T-helper 22 cell (primary cell): ENCODE data around the gene ZNF79.

Experiments used
- DNase-seq: peaks from one replicate; pipeline ENCODE4 v3.0.0-alpha.2; 2020; ENCODE audit warnings: low read depth

The ZNF79 gene

DNA sequence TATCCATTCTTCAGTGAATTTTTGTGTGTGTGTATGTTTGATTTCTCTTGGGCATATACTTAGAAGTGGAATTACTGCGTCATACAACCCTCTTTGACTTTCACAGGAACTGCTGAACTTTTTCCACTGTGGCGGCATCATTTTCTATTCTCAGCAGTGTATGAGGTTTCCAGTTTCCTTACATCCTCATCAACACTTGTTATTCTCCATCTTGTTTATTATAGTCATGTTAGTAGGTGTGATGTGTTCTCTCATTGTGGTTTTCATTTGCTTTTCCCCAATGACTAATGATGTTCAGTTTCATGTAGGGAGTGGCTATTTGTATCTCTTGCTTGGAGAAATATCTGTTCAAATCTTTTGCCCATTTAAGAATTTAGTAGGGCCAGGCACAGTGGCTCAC, 2.6 kb downstream of the ZNF79 start:
- DNase-seq: no peak

DNA sequence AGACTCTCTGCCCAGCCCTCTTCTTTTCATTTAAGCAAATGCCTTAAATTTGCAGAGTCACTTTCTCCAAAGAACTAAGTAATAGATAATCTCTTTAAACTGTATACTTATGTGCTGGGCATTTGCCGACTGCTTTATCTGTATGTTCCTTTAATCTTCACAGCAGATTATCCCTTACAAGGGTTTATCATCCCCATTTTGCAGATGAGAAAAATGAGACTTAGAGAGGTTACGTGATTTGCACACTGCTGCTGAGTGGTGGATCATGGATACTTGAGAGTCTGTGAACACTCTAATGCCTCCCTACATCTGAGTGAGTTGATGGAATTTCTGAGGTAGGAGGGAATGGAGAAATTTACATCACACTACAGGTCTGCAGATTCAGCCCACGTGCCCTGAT, 4.2 kb downstream of the ZNF79 start:
- DNase-seq: no peak

DNA sequence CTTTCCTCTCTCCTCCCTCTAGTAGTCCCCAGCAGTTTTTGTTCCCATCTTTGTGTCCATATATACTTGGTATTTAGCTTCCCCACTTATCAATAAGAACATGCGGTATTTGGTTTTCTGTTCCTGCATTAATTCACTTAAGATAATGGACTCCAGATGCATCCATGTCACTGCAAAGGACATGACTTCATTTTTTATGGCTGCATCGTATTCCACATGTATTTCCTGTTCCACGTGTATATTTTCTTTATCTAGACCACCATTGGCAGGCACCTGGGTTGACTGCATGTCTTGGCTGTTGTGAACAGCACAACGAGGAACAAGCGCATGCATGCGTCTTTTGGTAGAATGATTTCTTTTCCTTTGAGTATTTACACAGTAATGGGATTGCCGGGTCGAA, 6.2 kb downstream of the ZNF79 start:
- DNase-seq: no peak

DNA sequence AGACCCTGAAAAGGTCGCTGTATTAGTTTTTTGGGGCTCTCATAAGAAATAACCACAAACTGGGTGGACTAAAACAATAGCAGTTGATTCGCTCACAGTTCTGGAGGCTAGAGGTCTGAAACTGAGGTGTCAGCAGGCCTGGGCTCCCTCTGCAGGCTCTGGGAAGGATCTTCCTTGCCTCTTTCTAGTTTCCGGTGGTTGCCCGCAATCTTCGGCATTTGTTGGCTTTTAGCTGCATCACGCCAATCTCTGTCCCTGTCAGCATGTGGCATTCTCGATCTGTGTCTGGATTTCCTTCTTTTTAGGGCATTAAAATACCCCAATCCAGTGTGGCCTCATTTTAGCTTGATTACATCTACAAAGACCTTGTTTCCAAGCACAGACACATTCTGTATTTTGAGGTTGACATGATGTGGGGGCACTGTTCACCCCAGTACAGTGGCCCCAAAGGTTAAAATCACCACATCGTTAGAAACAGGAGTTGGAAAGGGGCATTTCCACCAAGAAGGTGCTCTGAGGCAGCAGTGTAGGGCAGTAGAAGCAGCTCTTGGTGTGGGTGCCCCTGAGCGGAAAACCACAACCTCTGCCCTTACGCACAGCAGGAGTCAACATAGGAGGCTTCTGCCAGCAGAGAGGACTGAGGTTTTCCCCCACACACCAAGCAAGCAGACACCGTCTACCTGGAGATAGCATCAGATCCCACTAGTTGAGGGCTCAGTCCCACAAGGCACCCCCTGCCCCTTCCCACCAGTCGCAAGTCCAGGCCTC, 13.5 kb downstream of the ZNF79 start:
- DNase-seq: peak; percentile 34

DNA sequence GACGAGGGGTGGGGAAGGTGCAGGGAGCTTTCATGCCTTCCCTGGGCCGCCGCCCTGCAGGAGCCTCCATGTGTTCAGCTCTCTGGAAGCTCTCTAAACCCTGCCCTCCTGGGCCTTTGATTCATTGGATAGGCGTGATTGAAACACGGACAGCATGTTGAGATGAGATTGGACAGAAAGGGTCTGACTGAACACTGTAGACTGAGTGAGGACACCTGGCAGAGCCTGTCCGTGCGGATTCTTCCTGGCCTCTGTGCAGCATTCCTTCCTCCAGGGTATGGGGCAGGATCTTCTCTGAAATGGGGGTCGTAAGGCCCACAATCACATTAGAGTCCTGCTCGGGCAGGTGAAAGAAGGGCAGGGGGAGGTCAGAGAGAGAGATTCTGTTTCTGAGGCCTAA, 14.2 kb downstream of the ZNF79 start:
- DNase-seq: no peak

DNA sequence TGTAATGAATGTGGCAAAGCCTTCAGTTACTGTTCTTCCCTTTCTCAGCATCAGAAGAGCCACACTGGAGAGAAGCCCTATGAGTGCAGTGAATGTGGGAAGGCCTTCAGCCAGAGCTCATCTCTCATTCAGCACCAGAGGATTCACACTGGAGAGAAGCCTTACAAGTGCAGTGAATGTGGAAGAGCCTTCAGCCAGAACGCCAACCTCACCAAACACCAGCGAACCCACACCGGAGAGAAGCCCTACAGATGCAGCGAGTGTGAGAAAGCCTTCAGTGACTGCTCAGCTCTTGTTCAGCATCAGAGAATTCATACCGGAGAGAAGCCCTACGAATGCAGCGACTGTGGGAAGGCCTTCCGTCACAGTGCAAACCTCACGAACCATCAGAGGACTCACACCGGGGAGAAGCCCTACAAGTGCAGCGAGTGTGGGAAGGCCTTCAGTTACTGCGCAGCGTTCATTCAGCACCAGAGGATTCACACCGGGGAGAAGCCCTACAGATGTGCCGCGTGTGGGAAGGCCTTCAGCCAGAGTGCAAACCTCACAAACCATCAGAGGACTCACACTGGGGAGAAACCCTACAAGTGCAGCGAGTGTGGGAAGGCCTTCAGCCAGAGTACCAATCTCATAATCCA, 20.2 kb downstream of the ZNF79 start:
- DNase-seq: no peak

DNA sequence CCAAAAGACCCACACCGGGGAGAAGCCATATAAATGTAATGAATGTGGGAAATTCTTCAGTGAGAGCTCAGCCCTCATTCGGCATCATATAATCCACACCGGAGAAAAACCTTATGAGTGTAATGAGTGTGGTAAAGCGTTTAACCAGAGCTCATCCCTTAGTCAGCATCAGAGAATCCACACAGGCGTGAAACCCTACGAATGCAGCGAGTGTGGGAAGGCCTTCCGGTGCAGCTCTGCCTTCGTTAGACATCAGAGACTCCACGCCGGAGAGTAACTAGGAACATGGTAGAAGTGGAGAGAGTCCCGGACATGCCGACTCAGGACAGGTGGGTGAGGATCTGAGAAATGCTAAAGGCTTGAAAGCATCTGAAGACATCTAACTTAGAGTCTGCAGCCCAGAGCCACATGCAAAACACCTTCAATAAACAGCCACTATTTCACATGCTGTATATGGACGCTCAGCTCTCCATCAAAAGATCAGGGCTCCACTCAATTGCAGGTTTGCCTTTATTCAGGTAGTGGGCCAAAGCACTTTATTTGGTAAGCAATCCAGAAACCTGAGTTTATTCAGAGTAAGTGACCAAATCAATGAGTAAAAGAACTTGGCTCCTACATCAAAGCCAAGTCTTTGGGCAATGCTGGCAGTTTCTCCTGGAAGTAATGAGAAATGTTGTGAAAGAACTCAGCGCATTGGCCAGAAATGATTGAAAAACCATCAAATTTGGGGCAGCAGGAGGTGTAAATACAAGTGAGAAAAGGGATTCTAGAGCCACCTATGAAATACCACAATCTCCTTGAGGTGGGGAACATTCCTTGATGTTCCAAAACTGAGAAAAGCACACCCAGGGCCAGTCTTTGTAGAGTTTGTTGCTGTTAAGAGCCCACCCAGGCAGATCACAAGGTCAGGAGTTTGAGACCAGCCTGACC, 21.0 kb downstream of the ZNF79 start:
- no peak for DNase-seq

DNA sequence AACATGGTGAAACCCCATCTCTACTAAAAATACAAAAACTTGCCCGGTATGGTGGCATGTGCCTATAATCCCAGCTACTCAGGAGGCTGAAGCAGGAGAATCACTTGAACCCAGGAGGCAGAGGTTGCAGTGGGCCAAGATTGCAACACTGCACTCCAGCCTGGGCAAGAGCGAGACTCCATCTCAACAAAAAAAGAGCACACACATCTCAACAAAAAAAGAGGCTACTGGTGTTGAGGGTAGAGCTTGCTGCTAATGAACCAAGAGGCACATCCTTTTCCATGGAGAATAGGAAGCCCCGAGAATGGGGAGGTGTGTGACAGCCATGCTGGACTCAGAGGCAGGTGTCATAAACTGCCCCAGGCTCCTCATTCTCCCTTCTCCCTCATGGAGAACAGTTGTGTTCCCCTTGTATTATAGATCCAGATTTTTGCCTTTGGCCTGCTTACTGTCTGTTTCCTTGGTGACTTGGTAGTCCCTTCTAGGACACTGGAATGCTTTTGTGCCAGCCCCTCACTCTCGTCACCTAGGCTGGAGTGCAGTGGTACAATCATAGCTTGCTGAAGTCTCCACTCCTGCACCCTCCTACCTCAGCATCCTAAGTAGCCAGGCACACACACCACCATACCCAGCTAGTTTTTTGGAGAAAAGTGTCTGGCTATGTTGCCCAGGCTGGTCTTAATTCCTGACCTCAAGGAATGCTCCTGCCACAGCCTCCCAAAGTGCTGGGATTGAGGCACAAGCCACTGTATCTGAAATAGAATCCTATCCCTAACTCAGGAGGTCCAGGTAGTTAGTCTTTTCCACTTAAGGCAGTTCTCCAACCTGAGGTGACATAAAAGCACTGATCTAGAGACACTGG, 21.9 kb downstream of the ZNF79 start:
- no peak for DNase-seq

DNA sequence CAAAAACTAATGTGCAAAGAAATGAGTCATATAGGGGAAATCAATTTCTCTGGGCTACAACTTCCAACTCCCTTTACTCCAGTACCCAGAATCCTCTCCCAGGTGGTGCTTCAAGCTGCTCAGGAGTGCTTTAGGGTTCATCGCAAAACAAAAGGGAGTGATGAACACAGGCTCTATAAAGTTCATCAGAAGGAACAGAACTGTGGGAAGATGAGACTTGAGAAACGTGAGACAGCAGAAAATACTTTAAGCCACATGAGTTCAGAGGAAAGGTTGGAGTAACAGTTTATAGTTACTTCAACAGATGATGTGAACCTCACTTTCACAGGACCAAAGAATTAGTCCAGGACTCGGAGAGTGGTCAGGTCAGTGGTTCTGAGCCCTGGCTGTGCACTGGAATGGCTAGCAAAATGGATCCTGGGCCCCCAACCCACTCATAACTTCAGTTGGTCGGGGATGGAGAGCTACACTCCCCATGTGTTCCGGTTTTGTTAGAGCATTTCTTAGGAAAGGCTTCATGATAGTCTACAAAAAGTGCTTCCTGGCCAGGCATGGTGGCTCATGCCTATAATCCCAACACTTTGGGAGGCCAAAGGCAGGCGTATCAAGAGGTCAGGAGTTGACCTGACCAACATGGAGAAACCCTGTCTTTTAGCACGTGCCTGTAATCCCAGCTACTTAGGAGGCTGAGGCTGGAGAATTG, 22.7 kb downstream of the ZNF79 start:
- DNase-seq: no peak

DNA sequence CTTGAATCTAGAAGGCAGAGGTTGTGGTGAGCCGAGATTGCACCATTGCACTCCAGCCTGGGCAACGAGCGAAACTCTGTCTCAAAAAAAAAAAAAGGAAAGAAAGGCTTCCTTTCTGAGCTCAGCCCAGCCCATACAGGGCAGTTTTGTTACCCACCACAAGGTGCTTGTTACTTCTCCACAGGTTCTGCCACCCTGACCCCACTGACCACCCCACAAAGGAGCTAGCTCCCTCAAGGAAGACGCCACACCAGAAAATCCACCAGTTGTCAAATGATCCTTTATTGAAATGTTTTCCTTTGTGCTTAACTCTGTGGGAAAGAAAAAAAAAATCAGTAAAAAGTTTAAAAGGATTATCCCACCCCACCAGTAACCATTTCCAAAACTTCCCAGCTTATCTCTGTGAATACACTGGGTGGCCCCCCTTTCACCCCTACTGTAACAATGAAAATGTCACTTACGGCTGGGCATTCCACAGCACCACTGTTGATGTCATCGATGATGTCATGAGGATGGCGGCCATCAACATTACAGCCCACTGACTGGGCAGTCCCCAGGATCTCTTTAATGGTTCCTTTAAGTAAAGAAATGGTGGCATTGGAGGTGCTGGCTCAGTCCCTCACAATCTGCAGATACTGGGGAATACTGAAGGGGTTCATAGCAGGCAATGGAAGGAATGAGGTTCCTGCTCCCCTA, 23.4 kb downstream of the ZNF79 start:
- DNase-seq: no peak

DNA sequence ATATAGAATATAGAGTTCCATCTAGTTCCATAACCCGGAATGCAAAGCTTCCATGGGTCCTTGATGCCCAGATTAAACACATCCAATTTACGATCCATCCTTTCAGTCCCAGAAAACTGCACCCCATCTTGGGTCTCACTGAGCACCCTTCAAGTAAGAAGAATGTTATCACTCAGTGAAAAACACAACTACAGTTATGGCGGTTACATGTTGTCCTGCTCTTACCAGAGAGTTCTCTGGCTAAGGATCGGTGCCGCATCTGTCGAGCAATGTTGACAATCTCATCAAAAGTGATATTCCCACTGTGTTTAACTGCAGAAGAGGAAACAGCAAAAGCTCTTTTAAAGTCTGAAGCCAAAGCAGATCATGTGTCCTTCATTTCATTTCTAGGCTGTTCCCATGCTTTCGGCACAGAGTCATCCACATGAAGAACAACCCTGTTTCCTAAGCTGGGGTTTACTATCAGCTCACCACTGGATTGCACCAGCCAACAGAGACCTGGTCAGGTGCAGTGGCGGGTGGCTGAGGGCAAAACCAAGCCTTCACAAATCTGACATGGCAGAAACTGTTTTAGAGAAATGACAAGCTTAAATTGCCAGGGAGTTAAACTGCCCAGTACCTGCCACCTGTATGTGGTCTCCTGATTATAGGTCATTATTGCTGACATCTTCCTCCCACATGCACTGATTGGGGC, 24.1 kb downstream of the ZNF79 start:
- DNase-seq: no peak

DNA sequence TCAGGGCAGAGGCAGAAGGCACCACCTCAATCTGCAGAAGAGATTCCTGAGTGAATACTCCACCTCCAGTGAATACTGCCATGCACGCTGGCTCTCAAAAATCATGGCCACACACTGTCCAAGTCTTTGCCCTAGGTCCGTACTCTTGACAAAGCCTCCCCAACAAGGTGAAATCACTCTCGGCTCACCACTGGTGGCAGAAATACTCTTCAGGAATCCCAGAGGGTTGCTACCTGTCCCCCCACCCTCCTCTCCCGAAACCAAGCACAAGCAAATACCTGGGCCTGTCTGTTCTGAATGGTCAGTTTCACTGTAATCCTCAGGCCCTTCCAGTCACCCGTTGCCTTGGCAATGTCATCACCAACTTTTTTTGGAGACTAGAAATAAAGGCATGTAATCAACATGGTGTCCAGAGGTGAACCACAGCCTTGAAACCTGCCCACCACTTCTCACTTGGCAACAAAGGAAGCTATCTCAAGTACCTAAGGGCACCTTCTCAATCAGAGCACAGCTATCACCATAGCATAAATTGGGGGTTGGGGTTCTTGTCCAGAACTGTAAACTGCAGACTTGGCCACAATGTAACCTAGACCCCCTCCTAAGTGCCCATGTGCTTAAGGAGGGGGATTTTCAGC, 25.3 kb downstream of the ZNF79 start:
- DNase-seq: no peak

DNA sequence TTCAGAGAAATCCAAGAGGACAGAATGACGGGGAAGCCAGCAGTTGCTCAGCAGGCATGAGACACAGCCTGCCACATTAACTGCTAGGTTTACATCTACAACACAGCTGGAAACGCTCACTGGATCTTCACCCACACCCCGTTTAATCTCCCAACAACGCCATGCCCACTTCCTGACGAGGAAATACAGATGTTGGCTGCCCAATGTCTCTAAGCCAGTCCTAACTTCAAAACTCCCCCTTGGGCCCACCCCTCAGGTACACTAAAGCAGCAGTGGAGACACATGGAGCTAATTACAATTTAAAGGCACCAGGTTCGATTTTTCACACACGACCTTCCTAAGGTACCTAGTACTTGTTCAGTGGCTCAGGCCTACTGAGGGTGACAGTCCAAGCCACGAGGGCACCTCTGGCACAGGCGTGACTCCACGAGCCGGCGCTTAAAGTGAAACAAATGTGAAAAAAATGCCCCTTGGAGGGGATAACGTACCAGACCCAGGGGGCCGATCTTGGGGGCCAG, 26.1 kb downstream of the ZNF79 start:
- DNase-seq: no peak

DNA sequence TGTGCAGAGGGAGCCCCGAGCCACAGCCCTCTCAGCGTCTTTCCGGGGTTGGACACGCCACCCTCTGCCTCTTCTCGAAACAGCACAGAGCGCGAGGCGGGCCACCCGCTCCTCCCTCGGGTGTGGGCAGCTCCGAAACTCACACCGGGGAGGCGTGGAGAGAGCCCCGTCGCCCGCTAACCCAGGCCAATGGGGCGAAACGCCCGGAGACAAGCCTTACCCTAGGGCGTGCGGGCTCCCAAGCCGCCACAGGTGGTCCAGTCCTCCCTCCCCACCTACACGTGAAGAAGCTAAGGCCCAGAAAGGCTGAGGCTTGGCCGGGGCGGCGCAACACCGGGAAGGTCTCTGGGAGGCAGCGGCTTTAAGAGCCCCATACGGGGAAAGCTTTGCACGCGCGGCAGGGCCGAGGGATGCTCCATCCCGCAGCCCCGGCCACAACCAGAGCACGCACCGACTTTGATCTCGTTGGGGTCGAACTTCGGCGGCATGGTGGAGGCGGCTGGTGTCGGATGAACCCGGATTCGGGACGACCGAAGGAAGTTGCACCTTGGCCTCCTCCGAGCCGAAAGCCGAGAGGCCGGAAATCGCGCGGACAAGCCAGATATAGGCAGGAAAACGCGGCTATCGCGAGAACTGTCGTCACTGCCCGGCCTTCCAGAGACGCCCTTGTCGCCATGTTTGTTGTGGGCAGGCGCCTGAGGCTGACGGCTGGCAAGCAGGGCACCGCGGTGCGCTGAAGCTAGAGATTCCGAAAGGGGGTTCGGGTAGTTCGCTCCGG, 26.8 kb downstream of the ZNF79 start, which contains the start of the genes LRSAM1 and RPL12:
LRSAM1 (plus strand) TSS at position 681 of the 778 bp plus-strand sequence. CDS start 3,018 bp downstream, outside the sequence.
RPL12 (minus strand) TSS at position 577 of the 778 bp plus-strand sequence; CDS start at position 488, 89 bp downstream.
- DNase-seq: peak; percentile 92

DNA sequence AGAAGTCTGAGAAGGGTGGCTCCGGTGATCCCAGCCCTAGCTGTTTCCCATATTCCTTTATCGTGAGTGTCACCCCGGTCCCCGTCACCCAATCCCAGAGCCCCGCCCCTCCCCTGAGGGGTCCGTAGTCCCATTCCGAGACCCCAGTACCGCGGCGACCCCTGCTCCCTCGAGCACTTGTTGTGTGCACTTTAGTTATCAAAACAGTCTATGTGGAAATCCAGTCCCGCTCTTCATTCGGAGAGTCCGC, 27.4 kb downstream of the ZNF79 start:
- no peak for DNase-seq

DNA sequence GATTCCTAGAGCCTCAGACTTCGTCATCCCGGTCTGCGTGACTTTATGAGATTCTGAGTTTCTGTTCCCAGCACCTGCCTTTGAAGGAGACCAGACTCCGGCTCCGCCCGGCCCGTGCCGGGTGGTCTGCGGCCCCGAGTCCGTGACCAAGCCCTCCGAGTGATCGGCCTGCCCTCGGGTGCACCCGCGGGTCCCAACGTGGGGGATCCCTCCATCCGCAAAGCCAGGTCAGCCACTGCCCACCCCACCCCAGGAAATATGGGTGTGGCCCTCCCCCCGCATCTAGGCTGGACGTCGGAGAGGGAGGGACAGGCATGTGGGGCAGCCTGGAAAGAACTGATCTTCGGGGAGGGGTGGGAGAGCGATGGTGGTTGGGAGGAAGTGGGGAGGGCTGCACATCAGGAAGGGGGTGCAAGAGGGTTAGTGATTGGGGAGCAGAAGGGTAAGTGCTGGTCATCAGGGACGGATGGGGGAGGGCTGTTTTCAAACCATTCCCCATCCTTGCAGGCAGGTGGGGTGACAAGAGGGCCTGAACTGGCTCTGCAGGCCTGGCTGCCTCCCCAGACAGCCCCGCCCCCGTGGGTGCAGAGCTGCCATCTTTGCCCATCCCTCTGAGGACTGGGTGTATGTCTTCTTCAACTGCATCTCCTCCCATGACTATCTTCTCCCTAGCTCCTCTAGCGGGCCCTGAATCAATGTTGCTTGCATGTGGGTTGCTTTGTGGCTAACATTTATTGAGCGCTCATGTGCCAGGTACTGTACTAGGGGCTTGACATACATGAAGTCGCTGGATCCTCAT, 27.9 kb downstream of the ZNF79 start:
- DNase-seq: peak; percentile 14

DNA sequence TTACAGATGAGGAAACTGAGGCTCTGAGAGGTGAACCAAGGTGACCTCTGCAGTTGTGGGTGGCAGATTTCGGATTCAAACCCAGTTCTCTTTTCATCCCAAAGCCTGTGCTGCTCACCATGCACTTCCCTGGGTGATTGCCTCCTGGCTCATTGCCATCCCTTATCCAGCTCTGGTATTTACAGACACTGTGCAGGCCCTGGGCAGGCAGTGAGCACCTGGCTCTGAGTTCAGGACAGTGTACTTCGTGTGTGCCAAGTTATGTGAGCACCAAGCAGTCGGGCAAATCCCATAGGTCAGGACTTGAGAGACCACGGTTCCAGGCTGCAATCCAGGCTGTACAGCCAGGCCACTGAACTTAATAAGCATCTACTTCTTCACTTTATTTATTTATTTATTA, 28.5 kb downstream of the ZNF79 start:
- no peak for DNase-seq
